ENCODE measurements around the gene ADSS1. TPM values are rescaled to one million over a fixed set of nuclear protein-coding genes. Genes with fewer than 3 reads are reported as not detected.

Gene ADSS1
- polyA plus RNA-seq, 1 of the 3 experiments (the other 2 are of a cell fraction), result 14.3 TPM

DNA sequence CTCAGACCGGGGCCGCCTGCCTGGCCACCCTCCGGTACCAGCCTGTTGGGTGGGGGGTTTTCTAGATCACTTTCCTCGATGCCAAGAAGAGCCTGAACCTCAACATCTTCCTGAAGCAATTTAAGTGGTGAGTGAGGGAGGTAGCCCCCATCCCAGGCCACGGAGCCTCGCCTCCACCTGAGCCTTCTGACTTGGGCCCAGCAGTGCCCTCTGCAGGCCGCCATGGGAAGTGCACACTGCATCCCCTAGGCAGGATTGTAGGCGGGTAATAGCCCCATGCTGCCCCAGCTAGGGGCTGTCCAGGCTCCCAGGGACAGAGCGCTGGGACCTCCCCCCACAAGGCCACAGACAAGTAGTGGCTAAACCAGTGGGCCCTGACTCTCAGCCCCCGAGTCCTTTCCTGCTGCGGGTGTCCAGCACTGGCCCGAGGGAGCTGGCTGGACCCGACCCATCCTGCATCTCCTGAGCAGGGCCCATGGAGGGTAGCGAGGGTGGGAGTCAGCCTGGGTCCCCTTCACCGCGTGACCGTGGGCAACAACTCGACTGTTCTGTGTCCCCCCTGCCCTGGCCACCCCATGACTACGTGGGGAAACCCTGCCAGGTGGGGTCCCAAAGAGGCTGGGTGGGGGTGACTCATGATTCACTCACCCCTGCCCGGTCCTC lies 15.3 kb upstream of the ADSS1 start:
- Histone ChIP-seq H3F3A (replicated peaks; ENCODE audit: insufficient read depth) (no peaks in the 10 kb centered on the region), H3K4me3 (ENCODE audit: low read depth in 2 of 2, low read length in 1 of 2) (no peak overlapping the region; a peak in 1 of 4 replicates), H2AFZ (ENCODE audit: low read depth) (no peak overlapping the region), H3K4me1 (ENCODE audit: control insufficient read depth in 1 of 2, insufficient read depth in 2 of 2, low read depth in 1 of 2, low read length in 1 of 2) (no peaks in the 10 kb centered on the region; a peak in 1 of 4 replicates), H3K4me2 (no peak overlapping the region), H3K27ac (ENCODE audit: low read depth in 2 of 2, low read length in 1 of 2) (no peak overlapping the region), H3K36me3 (replicated peaks in 1 of 2; ENCODE audit: control insufficient read depth in 1 of 2, insufficient read depth in 2 of 2, low read length in 1 of 2) (peaks cover 0 to 36% of the 10 kb centered on the region in 2 experiments), H3K9me3 (no peaks in the 10 kb centered on the region), H4K20me1 (ENCODE audit: insufficient read depth) (no peaks in the 10 kb centered on the region; the same call in 1 of the 2 replicates), H3K9ac (no peak overlapping the region), H3K9me2 (no peaks in the 10 kb centered on the region), H3K27me3 (ENCODE audit: insufficient read depth) (no peaks in the 10 kb centered on the region), H3K79me2 (ENCODE audit: insufficient read depth) (no peaks in the 10 kb centered on the region)
- TF ChIP-seq EZH2phosphoT487 (IDR thresholded peaks at IDR 0.05; ENCODE audit: borderline replicate concordance, low read depth) (no peak), GATA2 (CRISPR knock-in tag; IDR thresholded peaks at IDR 0.05) (no peak), ELF1 (IDR thresholded peaks at IDR 0.05) (no peak), SMC3 (IDR thresholded peaks at IDR 0.05; ENCODE audit: low read depth, low read length) (peak; percentile 79), SIN3A (IDR thresholded peaks at IDR 0.05; ENCODE audit: borderline replicate concordance, low read depth, low read length) (no peak), RAD21 (IDR thresholded peaks at IDR 0.05; ENCODE audit: low read length) (peak; percentile 79)
- TF ChIP-seq, protein P1, sequence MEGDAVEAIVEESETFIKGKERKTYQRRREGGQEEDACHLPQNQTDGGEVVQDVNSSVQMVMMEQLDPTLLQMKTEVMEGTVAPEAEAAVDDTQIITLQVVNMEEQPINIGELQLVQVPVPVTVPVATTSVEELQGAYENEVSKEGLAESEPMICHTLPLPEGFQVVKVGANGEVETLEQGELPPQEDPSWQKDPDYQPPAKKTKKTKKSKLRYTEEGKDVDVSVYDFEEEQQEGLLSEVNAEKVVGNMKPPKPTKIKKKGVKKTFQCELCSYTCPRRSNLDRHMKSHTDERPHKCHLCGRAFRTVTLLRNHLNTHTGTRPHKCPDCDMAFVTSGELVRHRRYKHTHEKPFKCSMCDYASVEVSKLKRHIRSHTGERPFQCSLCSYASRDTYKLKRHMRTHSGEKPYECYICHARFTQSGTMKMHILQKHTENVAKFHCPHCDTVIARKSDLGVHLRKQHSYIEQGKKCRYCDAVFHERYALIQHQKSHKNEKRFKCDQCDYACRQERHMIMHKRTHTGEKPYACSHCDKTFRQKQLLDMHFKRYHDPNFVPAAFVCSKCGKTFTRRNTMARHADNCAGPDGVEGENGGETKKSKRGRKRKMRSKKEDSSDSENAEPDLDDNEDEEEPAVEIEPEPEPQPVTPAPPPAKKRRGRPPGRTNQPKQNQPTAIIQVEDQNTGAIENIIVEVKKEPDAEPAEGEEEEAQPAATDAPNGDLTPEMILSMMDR (IDR thresholded peaks at IDR 0.05), result peak; percentile 96
- DNase-seq, result peak; percentile 97
- CTCF ChIA-PET, result interaction anchor here (0.6 to 3.3 kb wide), 32 partner anchors 9 to 631 kb away, joined by 3 to 33 read pairs (median 5); partner anchors contain the start of gene ADSS1
- POLR2A ChIA-PET, result interaction anchor here (0.9 kb wide), 1 partner anchor 16 kb away, joined by 3 read pairs; no protein-coding TSS in a partner anchor
- 29% methylated on average over 11 of the region's 20 CpGs for WGBS (ENCODE audit: low lambda C conversion rate)

DNA sequence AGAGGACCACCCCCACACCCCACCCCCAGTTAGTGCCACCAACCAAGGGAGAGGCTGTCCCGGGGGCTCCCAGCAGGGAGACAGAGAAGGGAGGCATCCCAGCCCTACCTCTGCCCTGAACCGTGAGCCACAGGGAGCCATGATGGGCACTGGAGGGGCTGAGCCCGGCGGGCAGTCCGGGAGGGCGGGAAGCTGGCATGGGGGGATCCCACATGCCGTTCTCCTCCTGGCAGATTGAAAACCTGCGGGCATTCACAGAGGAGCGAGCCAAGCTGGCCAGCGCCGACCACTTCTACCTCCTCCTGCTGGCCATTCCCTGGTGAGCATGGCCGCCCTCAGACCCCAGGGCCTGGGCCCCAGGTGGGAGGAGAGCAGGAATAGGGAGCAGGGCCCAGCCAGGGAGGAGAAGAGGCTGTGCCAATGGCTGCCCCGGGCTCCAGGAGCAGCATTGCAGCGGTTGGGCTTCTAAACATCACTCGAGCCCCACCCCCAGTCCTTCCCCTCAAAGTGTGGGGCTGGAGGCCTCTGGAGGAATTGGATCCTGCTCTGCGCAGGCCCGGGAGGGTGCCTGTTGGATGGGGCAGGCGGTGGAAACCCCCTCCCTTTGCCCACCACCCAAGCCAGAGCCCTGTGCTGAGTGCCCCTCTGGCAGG lies 14.5 kb upstream of the ADSS1 start:
- H2AFZ ChIP-seq (ENCODE audit: low read depth), result no peak overlapping the region
- H3K4me3 ChIP-seq (ENCODE audit: low read depth in 2 of 2, low read length in 1 of 2), result no peak overlapping the region
- no peak overlapping the region for H3K9ac ChIP-seq
- H4K20me1 ChIP-seq (ENCODE audit: insufficient read depth), result no peaks in the 10 kb centered on the region; the same call in 1 of the 2 replicates
- H3K9me2 ChIP-seq, result no peaks in the 10 kb centered on the region
- no peaks in the 10 kb centered on the region for H3K79me2 ChIP-seq (ENCODE audit: insufficient read depth)
- no peak for TF ChIP-seq FOXM1 (IDR thresholded peaks at IDR 0.05; ENCODE audit: low read depth)
- TF ChIP-seq, protein P2, sequence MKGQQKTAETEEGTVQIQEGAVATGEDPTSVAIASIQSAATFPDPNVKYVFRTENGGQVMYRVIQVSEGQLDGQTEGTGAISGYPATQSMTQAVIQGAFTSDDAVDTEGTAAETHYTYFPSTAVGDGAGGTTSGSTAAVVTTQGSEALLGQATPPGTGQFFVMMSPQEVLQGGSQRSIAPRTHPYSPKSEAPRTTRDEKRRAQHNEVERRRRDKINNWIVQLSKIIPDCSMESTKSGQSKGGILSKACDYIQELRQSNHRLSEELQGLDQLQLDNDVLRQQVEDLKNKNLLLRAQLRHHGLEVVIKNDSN (IDR thresholded peaks at IDR 0.05; ENCODE audit: borderline replicate concordance, low read depth), result no peak
- TF ChIP-seq ELF1 (IDR thresholded peaks at IDR 0.05), result no peak
- TF ChIP-seq, protein P3, sequence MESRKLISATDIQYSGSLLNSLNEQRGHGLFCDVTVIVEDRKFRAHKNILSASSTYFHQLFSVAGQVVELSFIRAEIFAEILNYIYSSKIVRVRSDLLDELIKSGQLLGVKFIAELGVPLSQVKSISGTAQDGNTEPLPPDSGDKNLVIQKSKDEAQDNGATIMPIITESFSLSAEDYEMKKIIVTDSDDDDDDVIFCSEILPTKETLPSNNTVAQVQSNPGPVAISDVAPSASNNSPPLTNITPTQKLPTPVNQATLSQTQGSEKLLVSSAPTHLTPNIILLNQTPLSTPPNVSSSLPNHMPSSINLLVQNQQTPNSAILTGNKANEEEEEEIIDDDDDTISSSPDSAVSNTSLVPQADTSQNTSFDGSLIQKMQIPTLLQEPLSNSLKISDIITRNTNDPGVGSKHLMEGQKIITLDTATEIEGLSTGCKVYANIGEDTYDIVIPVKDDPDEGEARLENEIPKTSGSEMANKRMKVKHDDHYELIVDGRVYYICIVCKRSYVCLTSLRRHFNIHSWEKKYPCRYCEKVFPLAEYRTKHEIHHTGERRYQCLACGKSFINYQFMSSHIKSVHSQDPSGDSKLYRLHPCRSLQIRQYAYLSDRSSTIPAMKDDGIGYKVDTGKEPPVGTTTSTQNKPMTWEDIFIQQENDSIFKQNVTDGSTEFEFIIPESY (IDR thresholded peaks at IDR 0.05; ENCODE audit: borderline replicate concordance, low read depth), result no peak
- TF ChIP-seq NFIC (IDR thresholded peaks at IDR 0.05; ENCODE audit: borderline replicate concordance), result no peak
- TF ChIP-seq RFX5 (IDR thresholded peaks at IDR 0.05; ENCODE audit: low read length), result no peak
- TF ChIP-seq SMC3 (IDR thresholded peaks at IDR 0.05; ENCODE audit: low read depth, low read length), result no peak
- TF ChIP-seq EP300 (IDR thresholded peaks at IDR 0.05; ENCODE audit: borderline replicate concordance in 1 of 2, low read depth in 1 of 2, low read length in 1 of 2), result no peak
- TF ChIP-seq, protein P4, sequence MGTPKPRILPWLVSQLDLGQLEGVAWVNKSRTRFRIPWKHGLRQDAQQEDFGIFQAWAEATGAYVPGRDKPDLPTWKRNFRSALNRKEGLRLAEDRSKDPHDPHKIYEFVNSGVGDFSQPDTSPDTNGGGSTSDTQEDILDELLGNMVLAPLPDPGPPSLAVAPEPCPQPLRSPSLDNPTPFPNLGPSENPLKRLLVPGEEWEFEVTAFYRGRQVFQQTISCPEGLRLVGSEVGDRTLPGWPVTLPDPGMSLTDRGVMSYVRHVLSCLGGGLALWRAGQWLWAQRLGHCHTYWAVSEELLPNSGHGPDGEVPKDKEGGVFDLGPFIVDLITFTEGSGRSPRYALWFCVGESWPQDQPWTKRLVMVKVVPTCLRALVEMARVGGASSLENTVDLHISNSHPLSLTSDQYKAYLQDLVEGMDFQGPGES (IDR thresholded peaks at IDR 0.05; ENCODE audit: low read depth, low read length), result no peak
- TF ChIP-seq FOXJ3 (CRISPR knock-in tag; IDR thresholded peaks at IDR 0.05), result no peak
- H3K36me3 ChIP-seq (replicated peaks in 1 of 2; ENCODE audit: control insufficient read depth in 1 of 2, insufficient read depth in 2 of 2, low read length in 1 of 2), result peaks cover 0 to 41% of the 10 kb centered on the region in 2 experiments
- no peak overlapping the region for H3K27ac ChIP-seq (ENCODE audit: low read depth in 2 of 2, low read length in 1 of 2)
- no peak overlapping the region for H3K4me2 ChIP-seq
- no peak for DNase-seq
- no peaks in the 10 kb centered on the region; a peak in 1 of 4 replicates for H3K4me1 ChIP-seq (ENCODE audit: control insufficient read depth in 1 of 2, insufficient read depth in 2 of 2, low read depth in 1 of 2, low read length in 1 of 2)
- H3K9me3 ChIP-seq, result no peaks in the 10 kb centered on the region
- 80% methylated on average over 4 of the region's 18 CpGs for WGBS (ENCODE audit: low lambda C conversion rate)
- ChIA-PET CTCF (interaction anchor here (0.6 to 3.3 kb wide), 33 partner anchors 9 to 632 kb away, joined by 3 to 33 read pairs (median 5); partner anchors contain the start of gene ADSS1), POLR2A (interaction anchor here (0.6 to 0.9 kb wide), 2 partner anchors 17 to 286 kb away, joined by 3 read pairs; no protein-coding TSS in a partner anchor)
- no peaks in the 10 kb centered on the region for H3K27me3 ChIP-seq (ENCODE audit: insufficient read depth)
- H3F3A ChIP-seq (replicated peaks; ENCODE audit: insufficient read depth), result no peaks in the 10 kb centered on the region

Data from SK-N-SH (cell line).